Measurements from ENCODE around the gene VPREB3.

The VPREB3 gene

GRCh38 chr22:23722724-23723123 is 31.5 kb downstream of the VPREB3 start:
- FAIRE-seq, result no peak

GRCh38 chr22:23722160-23722559 is 32.1 kb downstream of the VPREB3 start:
- FAIRE-seq, result no peak

GRCh38 chr22:23720855-23721254 is 33.4 kb downstream of the VPREB3 start:
- FAIRE-seq, result no peak

- no peak for FAIRE-seq
These were observed 35.7 kb downstream of the VPREB3 start for GRCh38 chr22:23718371-23719165.

GRCh38 chr22:23716811-23717801 is 37.1 kb downstream of the VPREB3 start:
- FAIRE-seq, result no peak

- FAIRE-seq, result no peak
These were observed 38.3 kb downstream of the VPREB3 start for GRCh38 chr22:23715806-23716375.

- no peak for FAIRE-seq
These were observed 39.3 kb downstream of the VPREB3 start for GRCh38 chr22:23714596-23715578.

GRCh38 chr22:23713696-23714595 is 40.3 kb downstream of the VPREB3 start:
- FAIRE-seq, result no peak

- no peak for FAIRE-seq
These were observed 42.0 kb downstream of the VPREB3 start for GRCh38 chr22:23712256-23712655.

- no peak for FAIRE-seq
These were observed 45.1 kb downstream of the VPREB3 start for GRCh38 chr22:23709107-23709506.

GRCh38 chr22:23708270-23708669 is 46.0 kb downstream of the VPREB3 start:
- FAIRE-seq, result no peak

- FAIRE-seq, result no peak
These were observed 48.9 kb downstream of the VPREB3 start for GRCh38 chr22:23705358-23705757.

- FAIRE-seq, result no peak
These were observed 49.4 kb downstream of the VPREB3 start for GRCh38 chr22:23704829-23705228.

- FAIRE-seq, result no peak
These were observed 50.2 kb downstream of the VPREB3 start for GRCh38 chr22:23704062-23704461.
